Stimulated activated naive CD8-positive, alpha-beta T cell treated with anti-CD3 and anti-CD28 coated beads, Interleukin-15, Interleukin-2, amounts not matched to agents 100 ng/mL and 50 ng/mL, for 24 hours (primary cell): ENCODE data around the gene PHPT1.
"Not testable (repeated sequence)": the region's sequence is repeated elsewhere in the genome, so short reads cannot be mapped to it uniquely, and the experiment has no call there.

ENCODE experiments used
- H3K27ac Mint-ChIP-seq: one replicate; pipeline ENCODE4 v1.8.0; 2021; ENCODE audit warnings: mild to moderate bottlenecking, mixed read lengths
- H3K27me3 Mint-ChIP-seq: one replicate; pipeline ENCODE4 v1.8.0; 2021; ENCODE audit warnings: mixed read lengths
- H3K36me3 Mint-ChIP-seq: one replicate; pipeline ENCODE4 v1.8.0; 2021; ENCODE audit warnings: low read depth, mixed read lengths
- H3K4me1 Mint-ChIP-seq: one replicate; pipeline ENCODE4 v1.8.0; 2021; ENCODE audit warnings: low read depth, mixed read lengths
- H3K4me3 Mint-ChIP-seq: one replicate; pipeline ENCODE4 v1.8.0; 2021; ENCODE audit warnings: mild to moderate bottlenecking, mixed read lengths
- H3K9me3 Mint-ChIP-seq: one replicate; pipeline ENCODE4 v1.8.0; 2021; ENCODE audit warnings: mixed read lengths

PHPT1 gene

GRCh38 chr9:136829981-136830885, 19.0 kb upstream of the PHPT1 start:
- no peak overlapping the region for H3K4me3 Mint-ChIP-seq

GRCh38 chr9:136831002-136831719, 18.0 kb upstream of the PHPT1 start:
- no peak overlapping the region for H3K27ac Mint-ChIP-seq
- peaks cover 16% of the 10 kb centered on the region for H3K36me3 Mint-ChIP-seq
- H3K27me3 Mint-ChIP-seq, result no peaks in the 10 kb centered on the region
- no peaks in the 10 kb centered on the region for H3K9me3 Mint-ChIP-seq
- no peak overlapping the region for H3K4me3 Mint-ChIP-seq
- H3K4me1 Mint-ChIP-seq, result no peaks in the 10 kb centered on the region

More at GRCh38 chr9:136829981-136830885, 19.0 kb upstream of the PHPT1 start:
- no peaks in the 10 kb centered on the region for H3K4me1 Mint-ChIP-seq
- H3K9me3 Mint-ChIP-seq, result no peaks in the 10 kb centered on the region
- no peak overlapping the region for H3K27ac Mint-ChIP-seq
- no peaks in the 10 kb centered on the region for H3K27me3 Mint-ChIP-seq
- peaks cover 16% of the 10 kb centered on the region for H3K36me3 Mint-ChIP-seq

- Mint-ChIP-seq H3K4me1 (no peaks in the 10 kb centered on the region), H3K9me3 (no peaks in the 10 kb centered on the region), H3K36me3 (peaks cover 16% of the 10 kb centered on the region), H3K27ac (no peak overlapping the region), H3K27me3 (no peaks in the 10 kb centered on the region), H3K4me3 (no peak overlapping the region)
Measured at GRCh38 chr9:136831720-136832104, 17.5 kb upstream of the PHPT1 start.

- no peak overlapping the region for H3K4me3 Mint-ChIP-seq
- H3K9me3 Mint-ChIP-seq, result no peaks in the 10 kb centered on the region
- H3K36me3 Mint-ChIP-seq, result peaks cover 16% of the 10 kb centered on the region
- no peak overlapping the region for H3K27ac Mint-ChIP-seq
- no peaks in the 10 kb centered on the region for H3K4me1 Mint-ChIP-seq
- H3K27me3 Mint-ChIP-seq, result no peaks in the 10 kb centered on the region
Measured at GRCh38 chr9:136832581-136832980, 16.6 kb upstream of the PHPT1 start.

- not testable (repeated sequence) for H3K4me3 Mint-ChIP-seq, H3K9me3 Mint-ChIP-seq, H3K27ac Mint-ChIP-seq, H3K4me1 Mint-ChIP-seq, H3K27me3 Mint-ChIP-seq
- H3K36me3 Mint-ChIP-seq, result peaks cover 16% of the 10 kb centered on the region
Measured at GRCh38 chr9:136833381-136834048, 15.7 kb upstream of the PHPT1 start.

GRCh38 chr9:136835162-136835931, 13.9 kb upstream of the PHPT1 start:
- Mint-ChIP-seq H3K27me3 (no peaks in the 10 kb centered on the region), H3K9me3 (no peaks in the 10 kb centered on the region), H3K4me3 (no peak overlapping the region), H3K36me3 (peaks cover 14% of the 10 kb centered on the region), H3K4me1 (no peaks in the 10 kb centered on the region), H3K27ac (no peak overlapping the region)

- Mint-ChIP-seq H3K27me3 (no peaks in the 10 kb centered on the region), H3K4me1 (no peaks in the 10 kb centered on the region), H3K36me3 (peaks cover 14% of the 10 kb centered on the region), H3K4me3 (no peak overlapping the region), H3K27ac (no peak overlapping the region), H3K9me3 (no peaks in the 10 kb centered on the region)
Measured at GRCh38 chr9:136835932-136836904, 13.0 kb upstream of the PHPT1 start.

GRCh38 chr9:136837146-136837855, 11.9 kb upstream of the PHPT1 start:
- H3K27me3 Mint-ChIP-seq, result no peaks in the 10 kb centered on the region
- no peaks in the 10 kb centered on the region for H3K9me3 Mint-ChIP-seq
- no peak overlapping the region for H3K27ac Mint-ChIP-seq
- H3K4me1 Mint-ChIP-seq, result no peaks in the 10 kb centered on the region
- H3K36me3 Mint-ChIP-seq, result peaks cover 11% of the 10 kb centered on the region
- H3K4me3 Mint-ChIP-seq, result no peak overlapping the region

GRCh38 chr9:136837856-136838277, 11.3 kb upstream of the PHPT1 start:
- not testable (repeated sequence) for H3K36me3 Mint-ChIP-seq, H3K9me3 Mint-ChIP-seq, H3K27ac Mint-ChIP-seq

GRCh38 chr9:136838314-136839228, 10.6 kb upstream of the PHPT1 start:
- Mint-ChIP-seq H3K36me3 (peaks cover 9% of the 10 kb centered on the region), H3K27me3 (no peaks in the 10 kb centered on the region), H3K9me3 (no peaks in the 10 kb centered on the region), H3K4me3 (no peak overlapping the region), H3K4me1 (peaks cover 4% of the 10 kb centered on the region), H3K27ac (no peak overlapping the region)

More at GRCh38 chr9:136837856-136838277, 11.3 kb upstream of the PHPT1 start:
- not testable (repeated sequence) for H3K4me1 Mint-ChIP-seq, H3K4me3 Mint-ChIP-seq, H3K27me3 Mint-ChIP-seq

- Mint-ChIP-seq H3K9me3 (no peaks in the 10 kb centered on the region), H3K27me3 (no peaks in the 10 kb centered on the region), H3K27ac (no peak overlapping the region), H3K4me1 (peaks cover 7% of the 10 kb centered on the region), H3K36me3 (peaks cover 5% of the 10 kb centered on the region), H3K4me3 (no peak overlapping the region)
Measured at GRCh38 chr9:136839229-136840139, 9.7 kb upstream of the PHPT1 start.
